BLaER1 treated with 17β-estradiol and CSF1 and Interleukin-3, amounts not matched to agents 10 nM and 100 nM (cell line): ENCODE measurements around the gene ATP6V1B1.

ENCODE experiments used
- H3K27ac ChIP-seq, 11 experiments: shearing (Covaris generic); formaldehyde crosslinking; 2 replicates each; pipeline ENCODE4 v1.8.1; 2022
- H3K27me3 ChIP-seq, 11 experiments: shearing (Covaris generic); formaldehyde crosslinking; 2 replicates each; pipeline ENCODE4 v1.8.1; 2022
- H3K36me3 ChIP-seq, 11 experiments: shearing (Covaris generic); formaldehyde crosslinking; 2 replicates each; pipeline ENCODE4 v1.8.1; 2022
- H3K4me1 ChIP-seq, 10 experiments: shearing (Covaris generic); formaldehyde crosslinking; 2 replicates each; pipeline ENCODE4 v1.8.1; 2022
- H3K4me2 ChIP-seq, 11 experiments: shearing (Covaris generic); formaldehyde crosslinking; 2 replicates each; pipeline ENCODE4 v1.8.1; 2022
- H3K4me3 ChIP-seq, 10 experiments: shearing (Covaris generic); formaldehyde crosslinking; 2 replicates each; pipeline ENCODE4 v1.8.1; 2022
- H3K9ac ChIP-seq, 11 experiments: shearing (Covaris generic); formaldehyde crosslinking; 2 replicates each; pipeline ENCODE4 v1.8.1; 2022
- H3K9me3 ChIP-seq, 11 experiments: shearing (Covaris generic); formaldehyde crosslinking; replicated peaks in 1 of 11; 2 replicates each; pipeline ENCODE4 v1.8.1; 2022
- H4K20me1 ChIP-seq, 11 experiments: shearing (Covaris generic); formaldehyde crosslinking; 2 replicates each; pipeline ENCODE4 v1.8.1; 2022
- Cebpa-rat ChIP-seq, 11 experiments: shearing (Covaris generic); IDR thresholded peaks; 2 replicates each; pipeline ENCODE4 v1.8.1; 2022

The ATP6V1B1 gene

DNA sequence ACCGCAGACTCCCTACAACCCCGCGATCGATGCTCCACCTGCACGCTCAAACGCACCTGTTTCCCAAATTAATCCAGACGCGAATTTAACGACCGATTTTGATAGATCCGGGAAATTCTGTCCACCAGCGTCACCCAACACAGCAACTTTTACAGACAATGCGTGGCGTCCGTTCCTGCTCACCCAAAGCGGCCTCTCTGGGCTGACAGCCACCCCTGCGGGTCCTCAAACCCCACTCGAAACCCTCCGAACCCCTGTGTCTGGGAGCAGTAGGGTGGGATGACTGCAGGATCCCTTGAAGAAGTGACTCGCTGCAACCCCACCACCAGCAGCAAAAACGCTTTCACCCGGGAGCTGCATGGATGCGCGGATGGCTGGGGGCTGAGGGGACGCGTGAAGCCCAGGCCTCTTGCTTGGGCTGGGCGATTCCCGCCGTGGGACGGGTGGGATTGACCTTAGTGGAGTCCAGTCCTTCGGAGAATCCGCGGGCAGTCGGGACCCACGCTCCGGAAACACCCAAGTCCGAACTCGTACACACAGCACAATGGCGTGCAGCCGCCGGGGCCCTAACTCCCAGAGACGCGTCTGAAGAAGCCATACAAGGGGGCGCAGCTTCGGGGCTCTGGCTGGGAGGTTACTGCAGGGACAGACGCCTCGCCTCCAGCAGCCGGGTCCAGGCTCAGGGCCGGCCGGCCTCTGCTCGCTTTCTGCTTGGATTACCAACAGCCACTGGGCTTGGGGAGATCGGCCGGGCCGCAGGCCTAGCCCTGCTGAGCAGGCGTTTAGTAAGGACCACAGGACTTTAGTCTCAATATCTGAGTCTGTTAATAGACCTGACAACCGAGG lies 31.1 kb upstream of the ATP6V1B1 start:
- no peak for TF ChIP-seq Cebpa-rat (IDR thresholded peaks at IDR 0.05)
- no peak overlapping the region for H3K4me2 ChIP-seq
- peaks cover 0 to 7% (median 0%) of the 10 kb centered on the region in 11 experiments; a peak in 7 of 22 replicates for H4K20me1 ChIP-seq
- peaks cover 86 to 96% (median 91%) of the 10 kb centered on the region in 11 experiments for H3K27me3 ChIP-seq
- no peak overlapping the region for H3K4me3 ChIP-seq
- peaks cover 0 to 11% (median 6%) of the 10 kb centered on the region in 10 experiments; a peak in 9 of 20 replicates for H3K4me1 ChIP-seq
- H3K36me3 ChIP-seq, result no peaks in the 10 kb centered on the region
- H3K27ac ChIP-seq, result no peak overlapping the region
- H3K9ac ChIP-seq, result no peak overlapping the region
- peaks cover 34 to 66% (median 44%) of the 10 kb centered on the region in 11 experiments for H3K9me3 ChIP-seq

DNA sequence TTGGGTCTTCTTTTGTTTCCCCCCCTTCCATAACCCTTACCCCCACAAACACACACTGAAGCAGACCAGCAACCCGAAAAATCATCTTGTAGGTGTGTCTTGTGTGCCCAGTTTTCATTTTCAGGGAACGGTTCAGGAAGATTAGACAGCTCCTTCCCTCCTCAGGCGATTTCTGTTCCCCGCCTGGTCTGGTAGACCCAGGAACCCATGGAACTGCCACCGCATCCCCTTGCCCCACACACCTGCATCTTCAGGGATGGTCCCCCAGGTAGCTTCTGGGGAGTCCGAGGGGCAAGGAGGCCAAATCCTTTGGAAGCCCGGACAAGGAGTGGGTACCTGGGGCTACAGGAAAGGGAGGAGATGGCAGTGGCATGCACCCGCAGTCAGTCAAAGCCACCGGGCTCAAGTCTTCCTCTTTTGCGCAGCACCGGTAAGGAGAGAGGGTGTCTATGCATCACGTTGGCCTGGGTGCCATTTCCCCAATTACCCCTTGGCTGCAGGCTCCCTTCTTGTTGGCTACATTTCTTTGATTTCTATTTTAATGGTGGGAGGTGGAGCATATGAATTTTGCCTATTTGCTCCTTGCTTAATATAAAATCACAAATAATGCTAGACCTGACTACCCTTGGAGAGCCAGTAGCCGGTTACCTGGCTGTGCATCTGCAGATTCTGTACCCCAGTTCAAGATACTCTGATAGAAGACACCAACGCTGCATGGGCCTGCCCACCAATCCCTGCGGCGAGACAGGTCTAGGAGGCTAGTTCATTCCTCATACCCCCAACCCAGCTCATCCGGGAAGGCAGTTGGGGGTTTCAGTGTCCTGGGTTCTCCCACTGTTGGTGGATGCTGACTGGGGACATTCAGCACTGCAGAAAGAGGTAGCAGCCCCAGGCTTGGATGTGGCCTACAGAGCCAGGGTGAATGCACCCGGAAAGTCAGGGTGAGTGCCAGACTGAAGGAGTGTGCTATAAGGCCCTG lies 30.0 kb upstream of the ATP6V1B1 start:
- Histone ChIP-seq H3K9ac (no peak overlapping the region), H3K9me3 (peaks cover 28 to 55% (median 37%) of the 10 kb centered on the region in 11 experiments), H3K4me1 (peaks cover 0 to 6% (median 1%) of the 10 kb centered on the region in 10 experiments; a peak in 6 of 20 replicates), H3K27me3 (peaks cover 74 to 85% (median 80%) of the 10 kb centered on the region in 11 experiments), H3K27ac (no peak overlapping the region), H3K36me3 (no peaks in the 10 kb centered on the region), H4K20me1 (peaks cover 0 to 5% (median 0%) of the 10 kb centered on the region in 11 experiments; a peak in 3 of 22 replicates), H3K4me2 (no peak overlapping the region), H3K4me3 (no peak overlapping the region)
- TF ChIP-seq Cebpa-rat (IDR thresholded peaks at IDR 0.05), result no peak

DNA sequence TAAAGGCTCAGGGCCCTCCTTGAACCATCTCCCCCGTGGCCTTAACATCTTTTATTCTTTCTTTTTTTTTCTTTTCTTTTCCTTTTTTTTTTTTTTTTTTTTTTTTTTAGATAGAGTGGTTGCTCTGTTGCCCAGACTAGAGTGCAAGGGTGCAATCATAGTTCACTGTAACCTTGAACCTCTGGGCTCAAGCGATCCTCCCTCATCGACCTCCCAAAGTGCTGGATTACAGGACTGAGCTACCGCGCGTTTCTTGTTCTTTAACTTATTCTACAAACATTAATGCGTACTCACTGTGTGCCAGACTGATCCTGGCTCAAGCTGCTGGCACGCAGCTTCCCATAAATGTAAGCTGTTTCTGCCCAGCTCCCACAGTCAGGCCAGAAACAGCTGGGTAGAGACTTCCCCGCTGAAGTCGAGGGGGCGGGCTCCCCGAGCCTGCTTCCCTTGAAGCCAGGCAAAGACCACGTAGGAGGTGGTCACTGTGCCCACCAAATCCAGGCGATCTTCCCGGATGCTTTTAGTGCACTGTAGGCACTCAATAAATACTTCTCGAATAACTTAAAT lies 29.2 kb upstream of the ATP6V1B1 start:
- H3K27me3 ChIP-seq, result peaks cover 67 to 77% (median 72%) of the 10 kb centered on the region in 11 experiments
- no peak overlapping the region for H3K27ac ChIP-seq
- no peaks in the 10 kb centered on the region for H3K36me3 ChIP-seq
- H3K9me3 ChIP-seq, result peaks cover 20 to 47% (median 29%) of the 10 kb centered on the region in 11 experiments
- H3K4me3 ChIP-seq, result no peak overlapping the region
- no peak overlapping the region for H3K4me2 ChIP-seq
- H4K20me1 ChIP-seq, result peaks cover 0 to 1% (median 0%) of the 10 kb centered on the region in 11 experiments; a peak in 2 of 22 replicates
- no peak overlapping the region for H3K9ac ChIP-seq
- TF ChIP-seq Cebpa-rat (IDR thresholded peaks at IDR 0.05), result no peak
- no peaks in the 10 kb centered on the region for H3K4me1 ChIP-seq

DNA sequence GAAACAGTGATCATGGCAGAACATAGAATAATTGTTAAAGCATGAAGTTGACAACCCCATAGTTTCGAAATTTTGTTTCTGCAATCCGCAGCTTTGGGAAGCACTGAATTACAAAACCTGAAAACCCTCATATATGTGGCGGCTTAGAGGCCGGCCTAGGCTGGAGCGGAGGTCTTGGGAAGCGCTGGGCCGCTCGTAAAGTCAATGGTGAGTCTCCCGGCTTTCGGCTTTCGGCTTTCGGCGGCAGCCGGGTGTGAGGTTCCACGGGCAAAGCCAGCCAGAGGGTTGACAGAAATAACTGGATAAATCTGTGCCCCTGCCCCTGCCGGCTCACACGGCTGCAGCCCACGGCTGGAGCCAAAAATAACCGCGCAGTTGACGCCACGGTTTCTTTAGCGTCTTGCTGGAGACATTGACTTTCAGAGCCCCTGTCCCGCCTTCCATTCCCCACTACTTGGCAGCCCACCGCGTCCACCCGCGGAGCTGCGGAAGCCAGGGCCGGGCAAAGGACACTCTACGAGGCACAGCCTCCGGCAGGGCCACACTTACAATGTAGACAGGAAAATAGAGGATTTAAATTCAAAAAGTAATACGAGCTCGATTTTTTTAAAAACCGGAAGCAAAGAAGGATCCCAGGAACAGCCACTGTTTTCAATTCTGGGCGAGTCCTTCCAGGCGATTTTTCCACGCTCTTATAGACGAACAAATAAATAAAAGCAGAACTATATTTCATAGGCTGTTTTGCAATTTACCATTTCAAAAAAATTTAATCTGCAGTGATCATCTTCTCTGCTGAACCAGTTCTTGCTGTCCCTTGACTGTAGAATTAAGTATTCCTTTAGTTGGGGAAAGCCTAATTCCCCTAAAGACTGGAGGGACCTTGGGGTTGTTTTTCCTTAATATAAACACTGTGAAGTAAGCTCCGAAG lies 28.3 kb upstream of the ATP6V1B1 start:
- Histone ChIP-seq H3K9ac (no peak overlapping the region), H3K27me3 (peaks cover 58 to 68% (median 63%) of the 10 kb centered on the region in 11 experiments)

DNA sequence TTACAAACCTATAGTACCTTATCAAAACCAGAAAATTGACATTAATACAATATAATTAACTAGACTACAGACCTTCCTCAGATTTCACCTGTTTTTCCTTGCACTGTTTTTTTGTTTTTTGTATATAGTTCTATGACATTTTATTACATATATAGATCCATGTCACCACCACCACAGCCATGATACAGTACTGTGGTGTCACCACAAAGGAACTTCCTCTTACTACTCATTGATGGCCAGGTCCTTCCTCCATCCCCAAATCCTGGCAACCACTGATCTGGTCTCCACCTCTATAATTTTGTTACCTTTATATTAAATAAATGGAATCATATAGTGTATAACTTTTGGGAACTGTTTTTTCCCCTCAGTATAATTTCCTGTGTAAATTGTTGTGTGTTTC lies 19.4 kb upstream of the ATP6V1B1 start:
- Histone ChIP-seq H3K4me1 (no peaks in the 10 kb centered on the region), H3K4me3 (no peak overlapping the region), H3K9ac (no peak overlapping the region), H3K27me3 (no peaks in the 10 kb centered on the region), H3K36me3 (no peaks in the 10 kb centered on the region), H3K4me2 (no peak overlapping the region), H3K9me3 (peaks cover 8 to 11% (median 11%) of the 10 kb centered on the region in 11 experiments; a peak in 18 of 22 replicates), H4K20me1 (no peaks in the 10 kb centered on the region), H3K27ac (no peak overlapping the region)
- TF ChIP-seq Cebpa-rat (IDR thresholded peaks at IDR 0.05), result no peak

More for the DNA sequence above, 28.3 kb upstream of the ATP6V1B1 start:
- H3K4me1 ChIP-seq, result no peaks in the 10 kb centered on the region
- no peak overlapping the region for H3K27ac ChIP-seq
- H3K4me3 ChIP-seq, result no peak overlapping the region
- H3K9me3 ChIP-seq, result peaks cover 16 to 40% (median 26%) of the 10 kb centered on the region in 11 experiments
- no peaks in the 10 kb centered on the region for H3K36me3 ChIP-seq
- no peak for TF ChIP-seq Cebpa-rat (IDR thresholded peaks at IDR 0.05)
- H3K4me2 ChIP-seq, result no peak overlapping the region
- H4K20me1 ChIP-seq, result no peaks in the 10 kb centered on the region

DNA sequence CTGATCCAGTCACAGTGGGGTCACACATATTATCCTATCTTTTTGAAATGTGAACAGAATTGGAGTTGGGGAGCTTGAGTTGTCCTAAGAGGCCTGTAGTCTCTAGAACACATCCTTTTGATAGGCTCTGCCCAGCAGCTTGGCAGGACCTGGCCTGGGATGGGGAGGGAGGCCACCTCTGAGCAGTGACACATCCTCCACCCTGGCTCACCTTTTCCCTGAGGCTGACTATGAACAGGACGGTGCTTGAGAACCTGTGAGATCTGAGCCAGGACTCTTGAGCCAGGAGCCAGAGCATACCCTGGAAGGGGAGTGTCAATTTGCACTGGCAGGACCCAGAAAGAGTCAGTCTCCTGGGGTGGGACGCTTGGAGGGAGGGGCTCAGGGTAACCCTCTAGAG lies 17.7 kb upstream of the ATP6V1B1 start:
- H3K4me3 ChIP-seq, result no peak overlapping the region
- no peak for TF ChIP-seq Cebpa-rat (IDR thresholded peaks at IDR 0.05)
- no peaks in the 10 kb centered on the region for H3K27me3 ChIP-seq
- H3K27ac ChIP-seq, result no peak overlapping the region
- no peaks in the 10 kb centered on the region for H3K4me1 ChIP-seq
- H3K9ac ChIP-seq, result no peak overlapping the region
- no peaks in the 10 kb centered on the region for H3K36me3 ChIP-seq
- H3K4me2 ChIP-seq, result no peak overlapping the region
- H3K9me3 ChIP-seq, result peaks cover 8 to 11% (median 11%) of the 10 kb centered on the region in 11 experiments; a peak in 18 of 22 replicates
- H4K20me1 ChIP-seq, result no peaks in the 10 kb centered on the region

DNA sequence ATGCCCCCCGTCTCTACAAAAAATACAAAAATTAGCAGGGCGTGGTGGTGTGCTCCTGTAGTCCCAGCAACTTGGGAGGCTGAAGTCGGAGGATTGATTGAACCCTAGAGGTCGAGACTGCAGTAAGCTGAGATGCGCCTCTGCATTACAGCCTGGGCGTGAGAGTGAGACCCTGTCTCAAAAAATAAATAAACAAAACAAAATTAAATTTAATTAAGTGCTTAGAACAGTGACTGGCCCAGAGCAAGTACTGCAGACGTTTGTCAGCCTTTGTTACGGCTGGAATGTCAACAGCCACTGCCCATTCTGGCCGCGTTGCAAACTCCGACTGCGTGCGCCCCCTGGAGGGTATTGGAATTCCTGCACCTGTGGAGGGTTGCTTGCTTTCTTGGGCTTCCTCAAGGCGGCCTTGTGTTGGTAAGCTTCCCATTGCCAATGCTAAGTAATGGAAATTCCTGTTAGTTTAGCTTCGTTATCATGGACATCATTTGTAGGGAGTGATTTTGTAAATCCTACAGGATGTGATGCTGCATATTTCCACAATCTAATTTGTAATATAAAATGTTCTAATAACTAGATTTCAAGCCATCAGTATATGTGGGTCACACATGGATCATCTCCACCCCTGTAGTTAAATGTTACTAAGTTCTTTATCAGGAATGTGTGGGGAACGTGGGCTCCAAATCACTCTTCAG lies 15.9 kb upstream of the ATP6V1B1 start:
- no peak overlapping the region for H3K9ac ChIP-seq
- peaks cover 8 to 11% (median 11%) of the 10 kb centered on the region in 11 experiments; a peak in 18 of 22 replicates for H3K9me3 ChIP-seq
- H3K4me2 ChIP-seq, result no peak overlapping the region
- TF ChIP-seq Cebpa-rat (IDR thresholded peaks at IDR 0.05), result no peak
- no peak overlapping the region for H3K27ac ChIP-seq
- H3K36me3 ChIP-seq, result no peaks in the 10 kb centered on the region
- peaks cover 0 to 1% (median 0%) of the 10 kb centered on the region in 10 experiments; a peak in 2 of 20 replicates for H3K4me1 ChIP-seq
- H3K27me3 ChIP-seq, result no peaks in the 10 kb centered on the region
- no peaks in the 10 kb centered on the region for H4K20me1 ChIP-seq
- H3K4me3 ChIP-seq, result no peak overlapping the region
